Esophagus muscularis mucosa (tissue), 4 donors: ENCODE results near the gene AP1M1. TPM values are rescaled to one million over a fixed set of nuclear protein-coding genes. Genes with fewer than 3 reads are reported as not detected.

ENCODE experiments used
- DNase-seq: peaks from one replicate; pipeline ENCODE4 v3.0.0-alpha.2; 2017; ENCODE audit errors: extremely low spot score
- H3K27ac ChIP-seq, 4 donors: fragments of 200-600 bp; sonication (generic); replicated peaks in 1 of 4; 1 replicate in 3 of 4; 2 replicates in 1 of 4; pipeline ENCODE4 v1.5.1; 2016 to 2019; ENCODE audit warnings: mild to moderate bottlenecking in 1 of 4
- H3K27me3 ChIP-seq, 4 donors: fragments of 200-600 bp; sonication (generic); one replicate each; pipeline versions ENCODE4 v1.5.1 to v1.6.0; 2016 to 2019
- H3K36me3 ChIP-seq, 4 donors: fragments of 200-600 bp; sonication (generic); one replicate each; pipeline ENCODE4 v1.5.1; 2016 to 2019
- H3K4me1 ChIP-seq, 4 donors: fragments of 200-600 bp; sonication (generic); one replicate each; pipeline ENCODE4 v1.5.1; 2016 to 2019
- H3K4me3 ChIP-seq, 4 donors: fragments of 200-600 bp; sonication (generic); 1 replicate in 2 of 4; 2 replicates in 2 of 4; pipeline ENCODE4 v1.5.1; 2016 to 2019; ENCODE audit warnings: mild to moderate bottlenecking in 4 of 4, moderate library complexity in 1 of 4
- H3K9me3 ChIP-seq, 4 donors: fragments of 200-600 bp; sonication (generic); 1 replicate in 3 of 4; 2 replicates in 1 of 4; pipeline ENCODE4 v1.5.1; 2016 to 2019
- EP300 ChIP-seq: sonication (generic); formaldehyde crosslinking; IDR thresholded peaks from one replicate; pipeline ENCODE4 v1.6.1; 2017; ENCODE audit warnings: antibody characterized with exemption
- POLR2A ChIP-seq: fragments of 450-650 bp; IDR thresholded peaks from one replicate; pipeline ENCODE4 v1.6.1; 2017; ENCODE audit warnings: antibody characterized with exemption, moderate library complexity, mild to moderate bottlenecking, low read depth
- POLR2AphosphoS5 ChIP-seq, 2 donors: sonication (generic); formaldehyde crosslinking; IDR thresholded peaks; one replicate each; pipeline ENCODE4 v1.6.1; 2017; ENCODE audit warnings: antibody characterized with exemption in 2 of 2
- WGBS: methylation state at CpG from one replicate; pipeline ENCODE4 v1.1.5; 2018; 5-methylcytosine and 5-hydroxymethylcytosine counted together
- intact Hi-C: fragments of 100-400 bp; cut with DNase I; formaldehyde crosslinking; loops from one replicate; pipeline ENCODE4 v1.15.1; 2023
- total RNA-seq, 4 donors: library from RNA; depleted of rRNA; stranded (reverse); fragments of >200 nt; gene quantifications; one replicate each; pipeline versions ENCODE4 v1.1.0 to v1.2.1, GENCODE V29; 2016
- TF ChIP-seq, protein P1 (sequence below), 3 experiments: fragments of 200-600 bp in 2 of 3; fragments of 450-650 bp in 1 of 3; sonication (generic) in 2 of 3; IDR thresholded peaks; one replicate each; pipeline ENCODE4 v1.5.1; 2017 to 2019; ENCODE audit warnings: antibody characterized with exemption in 3 of 3, mild to moderate bottlenecking in 2 of 3, moderate library complexity in 1 of 3

Gene AP1M1
- total RNA-seq, 4 donors from 2014 or later: 63.1 to 115 (median 98.6) TPM

GRCh38 chr19:16274447-16274846, 76.7 kb downstream of the AP1M1 start:
- intact Hi-C loops: no loop called here
- Histone ChIP-seq H3K27ac (peak overlapping the region; percentile 77 to 85 (median 81)), H3K27me3 (no peaks in the 10 kb centered on the region), H3K9me3 (no peaks in the 10 kb centered on the region), H3K36me3 (no peaks in the 10 kb centered on the region), H3K4me3 (no peak overlapping the region), H3K4me1 (peaks cover 14 to 42% (median 39%) of the 10 kb centered on the region in 4 donors)
- TF ChIP-seq EP300: no peak
- no peak for TF ChIP-seq POLR2A
- TF ChIP-seq, protein P1, sequence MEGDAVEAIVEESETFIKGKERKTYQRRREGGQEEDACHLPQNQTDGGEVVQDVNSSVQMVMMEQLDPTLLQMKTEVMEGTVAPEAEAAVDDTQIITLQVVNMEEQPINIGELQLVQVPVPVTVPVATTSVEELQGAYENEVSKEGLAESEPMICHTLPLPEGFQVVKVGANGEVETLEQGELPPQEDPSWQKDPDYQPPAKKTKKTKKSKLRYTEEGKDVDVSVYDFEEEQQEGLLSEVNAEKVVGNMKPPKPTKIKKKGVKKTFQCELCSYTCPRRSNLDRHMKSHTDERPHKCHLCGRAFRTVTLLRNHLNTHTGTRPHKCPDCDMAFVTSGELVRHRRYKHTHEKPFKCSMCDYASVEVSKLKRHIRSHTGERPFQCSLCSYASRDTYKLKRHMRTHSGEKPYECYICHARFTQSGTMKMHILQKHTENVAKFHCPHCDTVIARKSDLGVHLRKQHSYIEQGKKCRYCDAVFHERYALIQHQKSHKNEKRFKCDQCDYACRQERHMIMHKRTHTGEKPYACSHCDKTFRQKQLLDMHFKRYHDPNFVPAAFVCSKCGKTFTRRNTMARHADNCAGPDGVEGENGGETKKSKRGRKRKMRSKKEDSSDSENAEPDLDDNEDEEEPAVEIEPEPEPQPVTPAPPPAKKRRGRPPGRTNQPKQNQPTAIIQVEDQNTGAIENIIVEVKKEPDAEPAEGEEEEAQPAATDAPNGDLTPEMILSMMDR (IDR thresholded peaks at IDR 0.05): no peak
- TF ChIP-seq POLR2AphosphoS5 (IDR thresholded peaks at IDR 0.05): no peak
- 77% methylated on average over 6 of the region's 6 CpGs for WGBS
- no peak for DNase-seq

DNA sequence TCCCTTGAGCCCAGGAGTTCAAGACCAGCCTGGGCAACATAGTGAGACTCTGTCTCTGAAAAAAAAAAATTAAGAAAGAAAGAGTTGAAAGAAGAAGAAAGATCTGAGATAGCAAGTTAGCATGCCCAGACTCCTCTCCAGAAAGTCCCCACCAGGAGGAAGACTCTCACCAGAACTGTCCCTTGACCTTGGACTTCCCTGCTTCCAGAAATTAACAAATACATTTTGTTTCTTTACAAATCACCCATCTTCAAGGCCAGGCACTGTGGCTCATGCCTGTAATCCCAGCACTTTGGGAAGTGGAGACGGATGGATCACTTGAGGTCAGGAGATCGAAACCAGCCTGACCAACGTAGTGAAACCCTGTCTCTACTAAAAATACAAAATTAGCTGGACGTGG, 82.6 kb downstream of the AP1M1 start:
- no peak overlapping the region for H3K4me3 ChIP-seq
- H3K27me3 ChIP-seq: no peaks in the 10 kb centered on the region
- no peaks in the 10 kb centered on the region for H3K9me3 ChIP-seq
- peak overlapping the region in 3 of 4 donors; percentile 53 to 76 (median 60) for H3K27ac ChIP-seq
- 80% methylated on average over 4 of the region's 4 CpGs for WGBS
- DNase-seq: no peak
- no peaks in the 10 kb centered on the region for H3K36me3 ChIP-seq
- TF ChIP-seq POLR2A (no peak), POLR2AphosphoS5 (IDR thresholded peaks at IDR 0.05) (no peak), EP300 (no peak)
- TF ChIP-seq, protein P1 (IDR thresholded peaks at IDR 0.05): no peak
- intact Hi-C loops: loop anchor here (5.0 kb wide), 1 partner anchor 47 kb away; no protein-coding TSS in a partner anchor
- H3K4me1 ChIP-seq: peaks cover 36 to 58% (median 48%) of the 10 kb centered on the region in 4 donors

- intact Hi-C loops: loop anchor here (5.0 kb wide), 1 partner anchor 46 kb away; no protein-coding TSS in a partner anchor
- no peaks in the 10 kb centered on the region for H3K9me3 ChIP-seq
- peaks cover 49 to 72% (median 62%) of the 10 kb centered on the region in 4 donors for H3K4me1 ChIP-seq
These were observed 84.0 kb downstream of the AP1M1 start for GRCh38 chr19:16281743-16282142.

GRCh38 chr19:16283210-16284061, 85.7 kb downstream of the AP1M1 start:
- peak; percentile 60 for TF ChIP-seq POLR2A
- TF ChIP-seq, protein P1 (IDR thresholded peaks at IDR 0.05): no peak
- TF ChIP-seq POLR2AphosphoS5 (IDR thresholded peaks at IDR 0.05): peak; percentile 96 to 98
- peak; percentile 80 for TF ChIP-seq EP300
- intact Hi-C loops: loop anchor here (5.0 kb wide), 1 partner anchor 44 kb away; no protein-coding TSS in a partner anchor
- WGBS: 11% methylated on average over 29 of the region's 36 CpGs

More at GRCh38 chr19:16281743-16282142, 84.0 kb downstream of the AP1M1 start:
- peak overlapping the region; percentile 94 to 98 (median 98) for H3K27ac ChIP-seq
- no peak for DNase-seq
- WGBS: 93% methylated on average over 5 of the region's 5 CpGs
- no peak overlapping the region for H3K4me3 ChIP-seq
- no peaks in the 10 kb centered on the region for H3K36me3 ChIP-seq
- TF ChIP-seq EP300 (no peak), POLR2AphosphoS5 (IDR thresholded peaks at IDR 0.05) (no peak), POLR2A (no peak)
- TF ChIP-seq, protein P1 (IDR thresholded peaks at IDR 0.05): no peak
- no peaks in the 10 kb centered on the region for H3K27me3 ChIP-seq

More at GRCh38 chr19:16283210-16284061, 85.7 kb downstream of the AP1M1 start:
- peaks cover 59 to 89% (median 73%) of the 10 kb centered on the region in 4 donors for H3K4me1 ChIP-seq
- H3K27ac ChIP-seq: peak overlapping the region; percentile 94 to 98 (median 98)
- no peaks in the 10 kb centered on the region for H3K27me3 ChIP-seq
- peak; percentile 98 for DNase-seq
- no peaks in the 10 kb centered on the region for H3K36me3 ChIP-seq
- no peaks in the 10 kb centered on the region for H3K9me3 ChIP-seq
- H3K4me3 ChIP-seq: peak overlapping the region; percentile 34 to 46 (median 44)
